HG03571 (cell line): ENCODE results near the gene NFIA.
"Not testable (repeated sequence)": the region's sequence is repeated elsewhere in the genome, so short reads cannot be mapped to it uniquely, and the experiment has no call there.

ENCODE experiments used
- ATAC-seq: cut with Tn5 transposase; IDR thresholded peaks from one replicate; pipeline ENCODE4 v1.9.1; 2021; ENCODE audit not compliant: unreplicated experiment

The NFIA gene

DNA sequence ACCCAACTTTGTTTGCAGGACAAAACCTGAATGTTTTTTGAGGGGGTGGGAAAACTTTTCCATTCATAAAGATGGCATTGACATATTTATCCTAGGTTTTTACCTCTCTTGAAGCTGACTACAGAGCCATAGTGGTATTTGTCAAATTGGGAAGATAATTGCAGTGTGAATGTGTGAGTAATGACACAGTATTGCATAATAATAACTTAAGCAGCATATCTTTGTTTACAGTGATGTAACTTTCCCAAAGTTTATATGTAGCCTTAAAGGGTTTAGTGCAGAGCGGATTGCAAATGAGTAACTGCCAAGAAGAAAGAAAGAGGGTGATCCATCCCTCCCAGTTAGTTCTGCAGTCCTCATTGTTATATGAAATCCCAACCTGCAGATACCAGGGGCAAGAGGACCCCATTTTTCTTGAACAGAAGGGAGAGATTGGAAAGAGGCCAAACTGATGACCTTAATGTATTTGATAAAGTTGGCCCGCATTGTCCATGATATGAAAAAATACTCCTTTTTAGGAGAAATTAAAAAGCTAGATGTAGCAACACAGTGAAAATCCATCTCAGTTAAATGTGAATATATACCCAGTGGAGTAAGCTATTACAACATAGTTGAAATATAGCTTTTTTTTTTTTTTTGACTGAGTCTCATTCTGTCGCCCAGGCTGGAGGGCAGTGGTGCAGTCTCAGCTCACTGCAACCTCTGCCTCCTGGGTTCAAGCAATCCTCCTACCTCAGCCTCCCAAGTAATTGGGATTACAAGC lies 23.7 kb upstream of the NFIA start:
- ATAC-seq: no peak

DNA sequence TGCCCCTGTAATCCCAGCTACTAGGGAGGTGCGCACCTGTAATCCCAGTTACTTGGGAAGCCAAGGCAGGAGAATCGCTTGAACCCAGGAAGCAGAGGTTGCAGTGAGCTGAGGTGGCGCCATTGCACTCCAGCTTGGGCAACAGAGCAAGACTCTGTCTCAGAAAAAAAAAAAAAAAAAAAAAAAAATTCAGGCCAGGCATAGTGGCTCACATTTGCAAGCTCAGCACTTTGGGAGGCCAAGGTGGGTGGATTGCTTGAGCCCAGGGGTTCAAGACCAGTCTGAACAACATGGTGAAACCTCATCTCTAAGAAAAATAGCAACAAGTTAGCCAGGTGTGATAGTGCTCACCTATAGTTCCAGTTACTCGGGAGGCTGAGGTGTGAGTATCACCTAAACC lies 20.8 kb upstream of the NFIA start:
- not testable (repeated sequence) for ATAC-seq

GRCh38 chr1:61064673-61065072 lies 17.7 kb upstream of the NFIA start:
- no peak for ATAC-seq

DNA sequence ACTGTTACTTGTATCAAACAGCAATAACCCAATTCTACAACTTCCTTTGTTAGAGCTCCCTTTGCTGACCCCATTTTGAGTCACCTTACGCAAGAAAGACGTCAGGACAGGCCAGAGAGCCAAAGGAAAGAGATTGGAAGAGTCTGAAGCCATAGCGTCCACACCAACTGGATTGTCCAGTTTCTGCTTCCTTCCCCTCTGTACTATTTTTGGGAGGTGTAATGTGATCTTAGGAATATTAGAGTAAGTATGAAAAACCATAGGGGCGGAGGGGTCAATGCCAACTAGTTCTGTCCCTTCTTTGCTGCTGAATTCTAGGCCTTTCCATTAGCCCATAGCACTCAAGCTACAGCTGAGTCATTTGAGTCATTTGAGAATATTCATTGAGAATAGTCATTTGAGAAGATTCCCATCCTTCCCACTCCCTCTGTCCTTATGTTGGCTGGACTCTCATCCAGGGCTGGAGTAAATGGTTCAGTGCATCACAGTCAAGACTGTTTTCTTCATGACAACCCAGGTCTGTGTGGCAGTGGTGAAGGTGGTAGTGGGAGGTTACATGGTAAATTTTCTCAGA lies 14.8 kb upstream of the NFIA start:
- ATAC-seq: no peak

DNA sequence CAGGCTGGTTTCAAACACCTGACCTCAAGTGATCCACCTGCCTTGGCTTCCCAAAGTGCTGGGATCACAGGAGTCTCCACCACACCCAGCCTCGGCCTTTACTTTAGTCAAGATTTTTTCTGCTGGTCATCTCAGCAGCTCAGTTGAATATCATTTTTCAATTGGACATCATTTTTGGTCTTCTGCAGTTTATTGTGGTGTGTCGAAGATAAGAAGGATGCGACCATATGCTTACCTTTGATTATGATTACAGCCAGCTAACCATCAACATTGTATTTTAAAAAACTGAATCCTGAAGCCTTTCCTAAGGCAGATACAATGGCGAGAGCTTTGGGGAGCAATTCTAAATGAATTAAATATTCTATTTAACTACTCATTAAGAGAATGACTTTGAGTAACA lies 12.3 kb upstream of the NFIA start:
- no peak for ATAC-seq

DNA sequence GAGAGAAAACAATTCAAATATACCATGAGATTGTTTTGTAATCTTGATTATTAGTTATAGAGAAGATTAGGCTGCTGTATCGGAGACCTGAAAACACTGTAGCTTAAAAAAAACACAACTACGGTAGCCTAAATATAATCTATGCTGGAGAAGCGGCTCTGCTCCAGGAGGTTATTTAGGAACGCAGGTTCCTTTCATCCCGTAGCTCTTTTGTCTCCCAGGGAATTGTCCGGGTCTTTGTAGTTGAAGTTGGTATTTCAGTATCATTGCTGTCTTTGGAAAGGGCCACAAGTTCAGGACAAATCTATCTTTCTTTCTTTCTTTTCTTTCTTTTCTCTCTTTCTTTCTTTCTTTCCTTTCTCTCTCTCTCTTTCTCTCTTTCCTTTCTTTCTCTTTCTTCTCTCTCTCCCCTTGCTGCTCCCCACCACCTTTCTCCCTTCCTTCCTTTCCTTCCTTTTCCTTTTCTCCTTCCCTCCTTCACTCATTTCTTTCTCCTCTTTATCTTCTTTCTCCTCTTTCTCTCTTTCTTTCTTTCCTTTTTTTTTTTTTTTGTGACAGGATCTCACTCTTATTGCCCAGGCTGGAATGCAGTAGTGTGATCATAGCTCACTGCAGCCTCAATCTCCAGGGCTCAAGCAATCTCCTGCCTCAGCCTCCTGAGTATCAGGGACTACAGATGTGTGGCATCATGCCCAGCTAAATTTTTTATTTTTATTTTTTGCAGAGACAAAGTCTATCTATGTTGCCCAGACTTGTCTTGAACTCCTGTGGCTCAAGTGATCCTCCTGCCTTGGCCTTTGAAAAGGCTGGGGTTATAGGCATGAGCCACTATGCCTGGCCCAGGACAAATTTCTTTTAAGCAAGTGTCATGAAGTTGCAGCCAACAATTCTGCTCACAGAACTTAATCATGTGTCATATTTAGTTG lies 10.9 kb upstream of the NFIA start:
- ATAC-seq: no peak

GRCh38 chr1:61073871-61074270 lies 8.5 kb upstream of the NFIA start:
- ATAC-seq: no peak

DNA sequence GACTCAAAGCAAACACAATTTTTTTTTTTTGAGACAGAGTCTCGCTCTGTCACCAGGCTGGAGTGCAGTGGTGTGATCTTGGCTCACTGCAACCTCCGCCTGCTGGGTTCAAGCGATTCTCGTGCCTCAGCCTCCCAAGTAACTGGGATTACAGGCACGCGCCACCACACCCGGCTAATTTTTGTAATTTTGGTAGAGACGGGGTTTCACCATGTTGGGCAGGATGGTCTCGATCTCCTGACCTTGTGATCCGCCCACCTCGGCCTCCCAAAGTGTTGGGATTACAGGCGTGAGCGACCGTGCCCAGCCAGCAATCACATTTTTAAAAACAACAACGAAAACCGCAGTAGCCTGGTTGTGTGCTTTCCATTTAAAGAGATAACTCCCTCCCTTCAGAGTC lies 6.5 kb upstream of the NFIA start:
- not testable (repeated sequence) for ATAC-seq

GRCh38 chr1:61076728-61077675 lies 5.4 kb upstream of the NFIA start:
- ATAC-seq: peak; percentile 85

DNA sequence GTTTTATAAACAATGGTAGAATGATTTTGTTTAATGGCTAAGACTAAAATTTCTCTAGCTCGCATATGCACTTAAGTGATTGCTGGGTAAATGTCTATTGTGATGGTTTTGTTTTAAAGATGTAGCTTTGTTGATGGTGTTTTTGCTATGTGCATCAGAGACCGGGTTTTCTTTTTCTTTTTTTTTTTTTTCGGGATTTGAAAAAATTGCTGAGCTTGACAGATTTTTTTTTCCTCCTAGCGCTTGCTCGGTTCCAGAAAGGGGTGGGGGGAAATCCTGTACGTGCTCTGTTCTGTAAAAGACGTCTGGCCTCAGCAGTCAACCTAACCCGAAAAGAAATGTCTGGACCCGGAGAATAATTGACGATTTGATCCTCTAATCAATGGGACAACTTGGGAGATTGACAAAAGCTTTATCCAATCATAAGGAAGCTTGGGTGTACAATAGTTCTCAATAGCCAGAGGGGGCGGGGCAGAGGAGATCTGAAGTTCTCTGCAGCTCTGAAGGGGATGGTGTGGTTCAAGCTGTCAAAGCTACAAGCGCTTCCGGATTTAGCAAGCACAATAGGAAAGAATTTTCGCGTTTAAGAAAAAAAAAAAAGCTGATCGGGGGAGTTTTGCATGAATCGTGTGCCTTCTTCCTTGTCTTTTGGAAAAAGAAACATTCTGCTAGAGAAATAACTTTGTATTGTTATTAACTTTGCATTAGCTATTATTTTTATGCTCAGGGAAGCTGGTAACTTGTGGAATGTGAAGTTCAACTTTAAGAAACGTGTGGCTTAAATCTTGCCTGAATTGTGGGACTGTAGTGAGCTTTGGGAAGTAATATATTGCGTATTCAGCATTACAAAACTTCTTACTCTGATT lies 4.5 kb upstream of the NFIA start:
- peak; percentile 60 for ATAC-seq

DNA sequence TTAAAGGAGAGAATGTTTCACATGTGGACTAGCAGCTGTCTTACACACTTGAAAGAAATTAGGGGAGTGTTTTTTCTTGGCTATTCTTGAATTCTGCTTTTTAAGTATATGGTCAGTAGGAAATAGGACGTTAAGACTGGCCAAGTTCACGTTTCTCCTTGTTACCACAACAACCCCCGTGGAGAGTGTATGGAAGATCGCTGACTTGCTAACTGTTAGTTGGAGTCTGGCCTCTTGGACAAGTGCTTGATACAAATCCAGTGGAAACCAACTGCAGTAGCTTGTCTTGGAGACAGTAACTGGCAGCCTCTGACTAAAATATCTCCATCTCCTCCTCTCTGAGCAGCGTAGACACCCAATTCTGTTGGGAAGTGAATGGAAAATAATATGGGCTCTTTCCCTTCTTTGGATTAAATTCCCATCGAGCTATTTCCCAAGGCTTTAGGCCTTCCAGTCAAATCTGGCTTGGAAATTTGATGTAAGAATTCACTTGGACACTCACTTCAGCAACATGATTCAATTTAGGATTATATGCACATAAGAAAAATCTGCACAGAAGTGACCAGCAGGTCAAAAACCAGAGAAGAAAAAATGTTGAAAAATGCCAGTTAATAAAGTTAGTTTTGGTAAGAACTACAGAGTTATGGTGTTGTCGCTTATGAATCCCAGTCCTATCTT lies 3.6 kb upstream of the NFIA start:
- no peak for ATAC-seq

DNA sequence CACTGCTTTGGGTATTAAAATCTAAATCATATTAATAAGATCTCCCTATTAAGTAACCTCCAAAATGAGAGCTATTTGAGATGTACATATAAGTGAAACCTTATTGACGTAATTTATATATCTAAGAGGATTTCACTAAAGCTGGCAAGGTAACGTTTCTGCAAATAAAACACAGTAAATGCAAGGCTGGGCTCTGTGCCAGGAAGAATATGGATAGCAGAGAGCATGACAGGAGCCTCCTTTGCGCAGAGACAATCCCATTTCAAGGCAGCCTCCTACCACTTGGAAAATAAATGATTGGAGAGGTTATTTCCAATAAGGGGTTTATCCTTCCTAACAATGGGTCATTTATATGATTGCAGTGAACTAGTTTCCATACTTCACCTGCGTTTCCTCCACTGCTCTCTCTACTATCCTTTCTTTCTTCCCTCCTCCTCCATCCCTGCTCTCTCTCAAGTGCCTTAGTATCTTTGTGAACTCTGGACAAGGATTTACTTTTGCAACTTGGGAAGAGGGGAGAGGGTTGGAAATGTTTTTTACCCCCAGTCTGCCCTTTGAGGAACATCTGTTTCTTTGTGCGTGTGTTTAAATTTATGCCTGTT lies 3.0 kb upstream of the NFIA start:
- ATAC-seq: no peak

- no peak for ATAC-seq
Measured at GRCh38 chr1:61079898-61080336, 2.4 kb upstream of the NFIA start.

DNA sequence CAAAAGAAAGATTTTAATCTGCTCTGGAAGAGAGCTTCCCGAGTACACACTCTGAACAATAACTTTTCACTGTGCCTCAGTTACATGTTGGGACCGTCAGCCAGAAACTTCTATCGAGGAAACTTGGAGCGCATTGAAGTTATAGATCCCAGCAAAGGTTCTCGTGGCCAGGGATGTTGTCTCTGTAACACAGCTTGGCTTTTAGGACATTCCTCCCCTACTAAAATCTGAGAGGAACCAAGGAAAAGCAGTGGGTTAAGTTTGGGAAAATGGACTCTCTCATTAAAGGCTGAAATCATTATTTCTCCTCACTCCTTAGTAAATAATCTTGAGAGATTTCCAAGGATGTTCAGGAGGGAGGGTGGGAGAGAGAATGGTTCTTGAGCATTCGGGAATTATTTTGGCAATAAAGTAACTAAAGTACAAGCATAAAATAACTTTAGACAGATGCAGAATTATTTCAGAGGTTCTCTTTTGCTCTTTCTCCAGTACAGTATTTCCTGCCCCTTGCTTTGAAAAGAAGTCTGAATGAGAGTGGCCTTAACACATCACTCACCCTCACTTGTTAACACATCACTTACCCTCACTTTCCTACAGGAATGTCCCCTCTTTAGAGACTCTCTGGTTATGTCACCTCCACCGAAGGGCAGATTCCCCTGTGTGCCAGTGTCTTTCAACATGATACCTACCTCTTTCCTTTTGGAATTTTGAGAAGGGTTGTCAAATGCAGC lies 1.8 kb upstream of the NFIA start:
- no peak for ATAC-seq

- no peak for ATAC-seq
Measured at GRCh38 chr1:61081144-61081685, 1.1 kb upstream of the NFIA start.

- no peak for ATAC-seq
Measured at GRCh38 chr1:61081686-61082310, 563 bp upstream of the NFIA start.
